Measurements from ENCODE around the gene SPC24. TPM values are rescaled to one million over a fixed set of nuclear protein-coding genes. Genes with fewer than 3 reads are reported as not detected.

The SPC24 gene
- total RNA-seq, 1 experiment from 2014 or later, result 59.2 TPM

- Histone ChIP-seq H3K9me3 (ENCODE audit: insufficient read depth, low read depth) (no peaks in the 10 kb centered on the region), H3K79me2 (ENCODE audit: low read depth) (no peaks in the 10 kb centered on the region), H3F3A (ENCODE audit: insufficient read depth, low read depth) (peaks cover 26% of the 10 kb centered on the region), H3K27ac (no peak overlapping the region), H3K4me3 (no peak overlapping the region), H2AFZ (no peak overlapping the region), H4K20me1 (ENCODE audit: insufficient read depth) (no peaks in the 10 kb centered on the region), H3K9me2 (ENCODE audit: insufficient read depth) (no peaks in the 10 kb centered on the region), H3K4me2 (no peak overlapping the region), H3K36me3 (ENCODE audit: low read depth) (no peaks in the 10 kb centered on the region), H3K4me1 (replicated peaks; ENCODE audit: insufficient read depth) (0 out of 2 replicates have a peak, but pooled peaks cover 2% of the 10 kb centered on the region), H3K27me3 (ENCODE audit: insufficient read depth, low read depth) (no peaks in the 10 kb centered on the region)
- BruUV-seq (replicated peaks), result no TSS peak
- peak; percentile 58 to 70 for DNase-seq
- ChIA-PET POLR2A (ENCODE audit: unreplicated experiment) (no interaction called here), CTCF (no interaction called here)
- intact Hi-C loops (cut with micrococcal nuclease; ENCODE audit: unreplicated experiment), result no loop called here
- TF ChIP-seq CTCF (conservative IDR thresholded peaks at IDR 0.05) (no peak), EZH2 (IDR thresholded peaks at IDR 0.05; ENCODE audit: low read depth) (no peak)
Observed at GRCh38 chr19:11191273-11191755, 35.7 kb upstream of the SPC24 start.

GRCh38 chr19:11190501-11190900 lies 34.9 kb upstream of the SPC24 start:
- Histone ChIP-seq H3K4me2 (no peak overlapping the region), H2AFZ (no peak overlapping the region), H3F3A (ENCODE audit: insufficient read depth, low read depth) (peaks cover 23% of the 10 kb centered on the region), H3K9me2 (ENCODE audit: insufficient read depth) (no peaks in the 10 kb centered on the region), H4K20me1 (ENCODE audit: insufficient read depth) (no peaks in the 10 kb centered on the region), H3K27me3 (ENCODE audit: insufficient read depth, low read depth) (no peaks in the 10 kb centered on the region), H3K4me1 (replicated peaks; ENCODE audit: insufficient read depth) (no peaks in the 10 kb centered on the region), H3K79me2 (ENCODE audit: low read depth) (no peaks in the 10 kb centered on the region), H3K36me3 (ENCODE audit: low read depth) (no peaks in the 10 kb centered on the region), H3K4me3 (no peak overlapping the region), H3K27ac (no peak overlapping the region), H3K9me3 (ENCODE audit: insufficient read depth, low read depth) (no peaks in the 10 kb centered on the region)
- ChIA-PET POLR2A (ENCODE audit: unreplicated experiment) (no interaction called here), CTCF (no interaction called here)
- intact Hi-C loops (cut with micrococcal nuclease; ENCODE audit: unreplicated experiment), result no loop called here
- TF ChIP-seq CTCF (conservative IDR thresholded peaks at IDR 0.05), result no peak
- no peak for TF ChIP-seq EZH2 (IDR thresholded peaks at IDR 0.05; ENCODE audit: low read depth)
- DNase-seq, result no peak
- no TSS peak for BruUV-seq (replicated peaks)

DNA sequence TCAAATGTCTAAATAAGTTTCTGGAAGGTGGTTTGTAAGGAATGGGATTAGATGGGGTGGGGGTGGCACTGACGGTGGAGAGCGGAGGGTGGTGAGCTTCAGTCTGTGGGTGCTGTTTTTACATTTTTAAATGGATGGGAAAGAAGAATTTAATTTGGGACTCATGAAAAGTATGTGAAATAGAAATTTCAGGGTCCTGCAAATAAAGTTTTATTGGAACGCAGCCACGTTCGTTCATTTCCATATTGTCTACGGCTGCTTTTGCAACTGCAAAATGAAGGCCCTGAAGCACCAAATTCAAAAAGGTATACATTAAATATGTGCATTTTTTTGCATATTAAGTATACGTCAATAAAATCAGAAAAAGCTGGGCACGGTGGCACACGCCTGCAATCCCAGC lies 31.9 kb upstream of the SPC24 start:
- Histone ChIP-seq H3K27me3 (ENCODE audit: insufficient read depth, low read depth) (no peaks in the 10 kb centered on the region), H3K9me3 (ENCODE audit: insufficient read depth, low read depth) (no peaks in the 10 kb centered on the region), H3K79me2 (ENCODE audit: low read depth) (no peaks in the 10 kb centered on the region), H3K36me3 (ENCODE audit: low read depth) (no peaks in the 10 kb centered on the region; the same call in 1 of the 2 replicates), H4K20me1 (ENCODE audit: insufficient read depth) (no peaks in the 10 kb centered on the region), H3F3A (ENCODE audit: insufficient read depth, low read depth) (peaks cover 16% of the 10 kb centered on the region), H3K4me2 (no peak overlapping the region), H2AFZ (no peak overlapping the region), H3K4me1 (replicated peaks; ENCODE audit: insufficient read depth) (no peaks in the 10 kb centered on the region), H3K27ac (no peak overlapping the region), H3K9me2 (ENCODE audit: insufficient read depth) (no peaks in the 10 kb centered on the region), H3K4me3 (no peak overlapping the region)
- DNase-seq, result no peak
- no peak for TF ChIP-seq EZH2 (IDR thresholded peaks at IDR 0.05; ENCODE audit: low read depth)
- TF ChIP-seq CTCF (conservative IDR thresholded peaks at IDR 0.05), result no peak
- no TSS peak for BruUV-seq (replicated peaks)
- CTCF ChIA-PET, result no interaction called here
- intact Hi-C loops (cut with micrococcal nuclease; ENCODE audit: unreplicated experiment), result no loop called here
- POLR2A ChIA-PET (ENCODE audit: unreplicated experiment), result no interaction called here

All from PC-9 (cell line).